ENCODE data around the gene KDSR.

DNA sequence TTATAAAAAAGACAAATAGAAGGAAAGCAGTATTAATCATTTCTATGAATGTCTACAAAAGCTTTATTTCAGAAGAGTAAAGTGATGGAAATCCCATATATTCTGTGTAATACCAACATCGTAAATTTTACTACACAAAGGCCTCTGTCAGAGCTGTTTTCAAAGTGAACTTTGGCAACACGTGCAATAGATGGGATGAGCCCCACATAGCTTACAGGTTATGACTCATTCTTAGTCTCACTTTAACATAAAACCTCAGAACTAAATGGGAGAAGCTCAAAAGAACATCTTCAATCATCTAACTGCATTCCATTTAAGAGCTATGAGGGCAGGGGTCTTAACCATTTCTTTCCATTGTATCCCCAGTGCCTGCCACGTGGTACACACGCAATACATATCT lies 43.8 kb upstream of the KDSR start:
- TF ChIP-seq POLR2A (IDR thresholded peaks at IDR 0.05; ENCODE audit: low read depth, low read length) = no peak
- no peak for TF ChIP-seq TAF1 (IDR thresholded peaks at IDR 0.05; ENCODE audit: low read depth, low read length)
- TF ChIP-seq POLR2AphosphoS5 (IDR thresholded peaks at IDR 0.05; ENCODE audit: low read depth, low read length) = no peak
- TF ChIP-seq SPI1 (IDR thresholded peaks at IDR 0.05; ENCODE audit: low read depth, low read length) = no peak

All from GM12891 (cell line).